HepG2 (cell line): ENCODE results near the gene ATP9A. TPM values are rescaled to one million over a fixed set of nuclear protein-coding genes. Genes with fewer than 3 reads are reported as not detected.
A peak's percentile ranks its signal among the peaks of the same experiment; 100 is the strongest.

Experiments used
- ATAD3A ChIP-seq: sonication (generic); formaldehyde crosslinking; IDR thresholded peaks from 2 replicates; pipeline ENCODE4 v1.4.0; 2020; ENCODE audit warnings: missing genetic modification reagents
- BHLHE40 ChIP-seq: IDR thresholded peaks from 2 replicates; pipeline ENCODE4 v1.6.1; 2011; ENCODE audit warnings: low read length, improper control_type of control experiment
- DMAP1 ChIP-seq: IDR thresholded peaks from 2 replicates; pipeline ENCODE4 v1.6.1; 2016
- KAT8 ChIP-seq: IDR thresholded peaks from 2 replicates; pipeline ENCODE4 v1.6.1; 2016; ENCODE audit warnings: missing genetic modification reagents, missing compliant biosample characterization
- KLF6 ChIP-seq: IDR thresholded peaks from 2 replicates; pipeline ENCODE4 v1.8.0; 2016; ENCODE audit warnings: missing biosample characterization, missing genetic modification reagents
- NFE2 ChIP-seq: sonication (generic); formaldehyde crosslinking; IDR thresholded peaks from 2 replicates; pipeline ENCODE4 v1.4.0; 2020; ENCODE audit warnings: missing genetic modification reagents
- NFIC ChIP-seq: IDR thresholded peaks from 2 replicates; pipeline ENCODE4 v1.6.1; 2012; ENCODE audit warnings: mild to moderate bottlenecking, low read length, inconsistent platforms
- NR2C2 ChIP-seq: sonication (generic); formaldehyde crosslinking; IDR thresholded peaks from 2 replicates; pipeline ENCODE4 v1.4.0; 2020; ENCODE audit warnings: missing genetic modification reagents, mild to moderate bottlenecking, moderate library complexity, borderline replicate concordance
- ZNF124 ChIP-seq: sonication (generic); formaldehyde crosslinking; IDR thresholded peaks from 2 replicates; pipeline ENCODE4 v1.4.0; 2020; ENCODE audit warnings: missing genetic modification reagents
- ZNF224 ChIP-seq: sonication (generic); formaldehyde crosslinking; IDR thresholded peaks from 2 replicates; pipeline ENCODE4 v1.5.0; 2020; ENCODE audit warnings: mild to moderate bottlenecking, missing genetic modification reagents
- ZNF260 ChIP-seq: sonication (generic); formaldehyde crosslinking; IDR thresholded peaks from 2 replicates; pipeline ENCODE4 v1.4.0; 2020; ENCODE audit warnings: missing genetic modification reagents, low read depth, mild to moderate bottlenecking, borderline replicate concordance
- ZNF264 ChIP-seq: sonication (generic); formaldehyde crosslinking; IDR thresholded peaks from 2 replicates; pipeline ENCODE4 v1.4.0; 2020; ENCODE audit warnings: missing genetic modification reagents
- ZNF326 ChIP-seq: sonication (generic); formaldehyde crosslinking; IDR thresholded peaks from 2 replicates; pipeline ENCODE4 v1.4.0; 2020; ENCODE audit warnings: missing genetic modification reagents, borderline replicate concordance
- ZNF337 ChIP-seq: sonication (generic); formaldehyde crosslinking; IDR thresholded peaks from 2 replicates; pipeline ENCODE4 v1.5.1; 2020; ENCODE audit warnings: missing genetic modification reagents, low read depth, mild to moderate bottlenecking, borderline replicate concordance
- polyA plus RNA-seq, 8 experiments: library from polyadenylated mRNA; depleted of rRNA in 3 of 8; stranded (reverse) in 7 of 8; unstranded in 1 of 8; fragments of >200 nt; fragmentation: Illumina TruSeq in 4 of 8; extraction: Trizol in 4 of 8; gene quantifications; 2 replicates each; pipeline versions ENCODE4 v1.2.1 to v1.2.3, GENCODE V29; 2011 to 2016; ENCODE audit warnings: low read depth in 4 of 8, missing spikeins in 1 of 8, mixed read lengths in 1 of 8; ENCODE audit not compliant: insufficient read depth in 1 of 8
- total RNA-seq, 5 experiments: library from RNA; depleted of rRNA; stranded (reverse); fragments of >200 nt; fragmentation: Illumina TruSeq; extraction: Trizol; gene quantifications; 2 replicates each; pipeline ENCODE4 v1.2.3, GENCODE V29; 2016; ENCODE audit warnings: low read depth in 1 of 5
- TF ChIP-seq, protein P1 (sequence below): sonication (generic); formaldehyde crosslinking; IDR thresholded peaks from 2 replicates; pipeline ENCODE4; 2020; ENCODE audit warnings: missing genetic modification reagents, mild to moderate bottlenecking, borderline replicate concordance
- TF ChIP-seq, protein P2 (sequence below): sonication (generic); formaldehyde crosslinking; IDR thresholded peaks from 2 replicates; pipeline ENCODE4 v1.4.0; 2020; ENCODE audit warnings: missing genetic modification reagents, borderline replicate concordance
- TF ChIP-seq, protein P3 (sequence below): sonication (generic); formaldehyde crosslinking; IDR thresholded peaks from 2 replicates; pipeline ENCODE4 v1.4.0; 2020; ENCODE audit warnings: missing genetic modification reagents
- TF ChIP-seq, protein P4 (sequence below): sonication (generic); formaldehyde crosslinking; IDR thresholded peaks from 2 replicates; pipeline ENCODE4 v1.8.0; 2022; ENCODE audit warnings: mild to moderate bottlenecking, missing genetic modification reagents; ENCODE audit not compliant: insufficient replicate concordance
- TF ChIP-seq, protein P5 (sequence below): conservative IDR thresholded peaks from 2 replicates; pipeline ENCODE4 v1.6.1; 2018; ENCODE audit warnings: missing genetic modification reagents

The ATP9A gene
- total and polyA plus RNA-seq, 2 of the 13 experiments (the other 11 are each of a cell fraction or from before 2014, with no cell fraction given): 11.8 to 18.5 TPM

DNA sequence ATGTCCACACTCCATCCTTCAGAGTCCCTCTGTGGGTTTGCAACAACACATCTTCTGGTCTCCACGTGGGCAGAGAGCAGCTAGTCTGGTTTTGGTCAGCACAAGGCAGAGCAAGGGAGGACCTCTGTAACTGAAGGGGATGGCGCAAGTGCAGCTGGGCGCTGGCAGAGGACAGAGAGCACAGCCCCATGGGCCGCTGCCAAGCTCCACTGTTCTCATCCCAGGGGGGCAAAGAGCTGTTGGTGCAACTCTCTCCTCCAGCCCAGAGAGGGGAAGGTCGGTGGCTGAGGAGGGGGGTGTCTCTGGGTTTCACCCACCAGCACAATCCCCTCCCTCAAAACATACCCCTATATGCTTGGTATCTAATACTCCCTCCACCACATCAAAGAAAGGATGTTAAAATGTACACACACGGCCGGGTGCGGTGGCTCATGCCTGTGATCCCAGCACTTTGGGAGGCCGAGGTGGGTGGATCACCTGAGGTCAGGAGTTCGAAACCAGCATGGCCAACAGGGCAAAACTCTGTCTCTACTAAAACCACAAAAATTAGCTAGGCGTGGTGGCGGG is 9.1 kb downstream of the ATP9A start (continued):
- TF ChIP-seq, protein P1, sequence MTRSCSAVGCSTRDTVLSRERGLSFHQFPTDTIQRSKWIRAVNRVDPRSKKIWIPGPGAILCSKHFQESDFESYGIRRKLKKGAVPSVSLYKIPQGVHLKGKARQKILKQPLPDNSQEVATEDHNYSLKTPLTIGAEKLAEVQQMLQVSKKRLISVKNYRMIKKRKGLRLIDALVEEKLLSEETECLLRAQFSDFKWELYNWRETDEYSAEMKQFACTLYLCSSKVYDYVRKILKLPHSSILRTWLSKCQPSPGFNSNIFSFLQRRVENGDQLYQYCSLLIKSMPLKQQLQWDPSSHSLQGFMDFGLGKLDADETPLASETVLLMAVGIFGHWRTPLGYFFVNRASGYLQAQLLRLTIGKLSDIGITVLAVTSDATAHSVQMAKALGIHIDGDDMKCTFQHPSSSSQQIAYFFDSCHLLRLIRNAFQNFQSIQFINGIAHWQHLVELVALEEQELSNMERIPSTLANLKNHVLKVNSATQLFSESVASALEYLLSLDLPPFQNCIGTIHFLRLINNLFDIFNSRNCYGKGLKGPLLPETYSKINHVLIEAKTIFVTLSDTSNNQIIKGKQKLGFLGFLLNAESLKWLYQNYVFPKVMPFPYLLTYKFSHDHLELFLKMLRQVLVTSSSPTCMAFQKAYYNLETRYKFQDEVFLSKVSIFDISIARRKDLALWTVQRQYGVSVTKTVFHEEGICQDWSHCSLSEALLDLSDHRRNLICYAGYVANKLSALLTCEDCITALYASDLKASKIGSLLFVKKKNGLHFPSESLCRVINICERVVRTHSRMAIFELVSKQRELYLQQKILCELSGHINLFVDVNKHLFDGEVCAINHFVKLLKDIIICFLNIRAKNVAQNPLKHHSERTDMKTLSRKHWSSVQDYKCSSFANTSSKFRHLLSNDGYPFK: peak; percentile 73
- TF ChIP-seq, protein P2, sequence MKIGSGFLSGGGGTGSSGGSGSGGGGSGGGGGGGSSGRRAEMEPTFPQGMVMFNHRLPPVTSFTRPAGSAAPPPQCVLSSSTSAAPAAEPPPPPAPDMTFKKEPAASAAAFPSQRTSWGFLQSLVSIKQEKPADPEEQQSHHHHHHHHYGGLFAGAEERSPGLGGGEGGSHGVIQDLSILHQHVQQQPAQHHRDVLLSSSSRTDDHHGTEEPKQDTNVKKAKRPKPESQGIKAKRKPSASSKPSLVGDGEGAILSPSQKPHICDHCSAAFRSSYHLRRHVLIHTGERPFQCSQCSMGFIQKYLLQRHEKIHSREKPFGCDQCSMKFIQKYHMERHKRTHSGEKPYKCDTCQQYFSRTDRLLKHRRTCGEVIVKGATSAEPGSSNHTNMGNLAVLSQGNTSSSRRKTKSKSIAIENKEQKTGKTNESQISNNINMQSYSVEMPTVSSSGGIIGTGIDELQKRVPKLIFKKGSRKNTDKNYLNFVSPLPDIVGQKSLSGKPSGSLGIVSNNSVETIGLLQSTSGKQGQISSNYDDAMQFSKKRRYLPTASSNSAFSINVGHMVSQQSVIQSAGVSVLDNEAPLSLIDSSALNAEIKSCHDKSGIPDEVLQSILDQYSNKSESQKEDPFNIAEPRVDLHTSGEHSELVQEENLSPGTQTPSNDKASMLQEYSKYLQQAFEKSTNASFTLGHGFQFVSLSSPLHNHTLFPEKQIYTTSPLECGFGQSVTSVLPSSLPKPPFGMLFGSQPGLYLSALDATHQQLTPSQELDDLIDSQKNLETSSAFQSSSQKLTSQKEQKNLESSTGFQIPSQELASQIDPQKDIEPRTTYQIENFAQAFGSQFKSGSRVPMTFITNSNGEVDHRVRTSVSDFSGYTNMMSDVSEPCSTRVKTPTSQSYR: peak; percentile 38; the same call in 1 of the 2 replicates
- TF ChIP-seq, protein P3, sequence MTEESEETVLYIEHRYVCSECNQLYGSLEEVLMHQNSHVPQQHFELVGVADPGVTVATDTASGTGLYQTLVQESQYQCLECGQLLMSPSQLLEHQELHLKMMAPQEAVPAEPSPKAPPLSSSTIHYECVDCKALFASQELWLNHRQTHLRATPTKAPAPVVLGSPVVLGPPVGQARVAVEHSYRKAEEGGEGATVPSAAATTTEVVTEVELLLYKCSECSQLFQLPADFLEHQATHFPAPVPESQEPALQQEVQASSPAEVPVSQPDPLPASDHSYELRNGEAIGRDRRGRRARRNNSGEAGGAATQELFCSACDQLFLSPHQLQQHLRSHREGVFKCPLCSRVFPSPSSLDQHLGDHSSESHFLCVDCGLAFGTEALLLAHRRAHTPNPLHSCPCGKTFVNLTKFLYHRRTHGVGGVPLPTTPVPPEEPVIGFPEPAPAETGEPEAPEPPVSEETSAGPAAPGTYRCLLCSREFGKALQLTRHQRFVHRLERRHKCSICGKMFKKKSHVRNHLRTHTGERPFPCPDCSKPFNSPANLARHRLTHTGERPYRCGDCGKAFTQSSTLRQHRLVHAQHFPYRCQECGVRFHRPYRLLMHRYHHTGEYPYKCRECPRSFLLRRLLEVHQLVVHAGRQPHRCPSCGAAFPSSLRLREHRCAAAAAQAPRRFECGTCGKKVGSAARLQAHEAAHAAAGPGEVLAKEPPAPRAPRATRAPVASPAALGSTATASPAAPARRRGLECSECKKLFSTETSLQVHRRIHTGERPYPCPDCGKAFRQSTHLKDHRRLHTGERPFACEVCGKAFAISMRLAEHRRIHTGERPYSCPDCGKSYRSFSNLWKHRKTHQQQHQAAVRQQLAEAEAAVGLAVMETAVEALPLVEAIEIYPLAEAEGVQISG (CRISPR knock-in tag): no peak
- TF ChIP-seq KAT8 (no peak; the same call in 1 of the 2 replicates), NR2C2 (no peak), ZNF224 (CRISPR knock-in tag) (no peak), ZNF326 (CRISPR knock-in tag) (no peak), NFIC (no peak), ZNF264 (CRISPR knock-in tag) (no peak), ZNF124 (CRISPR knock-in tag) (no peak), ZNF337 (CRISPR knock-in tag) (no peak), BHLHE40 (no peak), NFE2 (CRISPR knock-in tag) (no peak), KLF6 (CRISPR knock-in tag) (no peak), ATAD3A (CRISPR knock-in tag) (no peak), DMAP1 (CRISPR knock-in tag) (peak; percentile 70), ZNF260 (CRISPR knock-in tag) (no peak)
- TF ChIP-seq, protein P4, sequence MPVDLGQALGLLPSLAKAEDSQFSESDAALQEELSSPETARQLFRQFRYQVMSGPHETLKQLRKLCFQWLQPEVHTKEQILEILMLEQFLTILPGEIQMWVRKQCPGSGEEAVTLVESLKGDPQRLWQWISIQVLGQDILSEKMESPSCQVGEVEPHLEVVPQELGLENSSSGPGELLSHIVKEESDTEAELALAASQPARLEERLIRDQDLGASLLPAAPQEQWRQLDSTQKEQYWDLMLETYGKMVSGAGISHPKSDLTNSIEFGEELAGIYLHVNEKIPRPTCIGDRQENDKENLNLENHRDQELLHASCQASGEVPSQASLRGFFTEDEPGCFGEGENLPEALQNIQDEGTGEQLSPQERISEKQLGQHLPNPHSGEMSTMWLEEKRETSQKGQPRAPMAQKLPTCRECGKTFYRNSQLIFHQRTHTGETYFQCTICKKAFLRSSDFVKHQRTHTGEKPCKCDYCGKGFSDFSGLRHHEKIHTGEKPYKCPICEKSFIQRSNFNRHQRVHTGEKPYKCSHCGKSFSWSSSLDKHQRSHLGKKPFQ (CRISPR knock-in tag): no peak
- TF ChIP-seq, protein P5, sequence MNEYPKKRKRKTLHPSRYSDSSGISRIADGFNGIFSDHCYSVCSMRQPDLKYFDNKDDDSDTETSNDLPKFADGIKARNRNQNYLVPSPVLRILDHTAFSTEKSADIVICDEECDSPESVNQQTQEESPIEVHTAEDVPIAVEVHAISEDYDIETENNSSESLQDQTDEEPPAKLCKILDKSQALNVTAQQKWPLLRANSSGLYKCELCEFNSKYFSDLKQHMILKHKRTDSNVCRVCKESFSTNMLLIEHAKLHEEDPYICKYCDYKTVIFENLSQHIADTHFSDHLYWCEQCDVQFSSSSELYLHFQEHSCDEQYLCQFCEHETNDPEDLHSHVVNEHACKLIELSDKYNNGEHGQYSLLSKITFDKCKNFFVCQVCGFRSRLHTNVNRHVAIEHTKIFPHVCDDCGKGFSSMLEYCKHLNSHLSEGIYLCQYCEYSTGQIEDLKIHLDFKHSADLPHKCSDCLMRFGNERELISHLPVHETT (CRISPR knock-in tag): no peak
